Lung microvascular endothelial cell (primary cell): ENCODE data around the gene SYNDIG1. TPM values are rescaled to one million over a fixed set of nuclear protein-coding genes. Genes with fewer than 3 reads are reported as not detected.

Source experiments
- DNase-seq, 2 donors: peaks; one replicate each; pipeline versions ENCODE4 v3.0.0 to v3.0.0-alpha.2; 2010; ENCODE audit warnings: low read depth in 2 of 2
- total RNA-seq: library from RNA; depleted of rRNA; stranded (reverse); fragments of >200 nt; gene quantifications from 2 replicates; pipeline ENCODE4 v1.2.1, GENCODE V29; 2014

SYNDIG1 gene
- total RNA-seq, 1 donor from 2014 or later, result not detected

- DNase-seq, result no peak
These were observed 185.0 kb downstream of the SYNDIG1 start for GRCh38 chr20:24654425-24654824.

GRCh38 chr20:24656391-24656790, 187.0 kb downstream of the SYNDIG1 start:
- no peak for DNase-seq

- DNase-seq, result no peak
These were observed 187.8 kb downstream of the SYNDIG1 start for GRCh38 chr20:24657196-24657595.

GRCh38 chr20:24657878-24658620, 188.6 kb downstream of the SYNDIG1 start:
- DNase-seq, result no peak

- DNase-seq, result no peak
These were observed 189.7 kb downstream of the SYNDIG1 start for GRCh38 chr20:24658920-24659660.

- DNase-seq, result no peak
These were observed 190.4 kb downstream of the SYNDIG1 start for GRCh38 chr20:24659835-24660234.

- DNase-seq, result no peak
These were observed 191.2 kb downstream of the SYNDIG1 start for GRCh38 chr20:24660651-24661050.

- DNase-seq, result no peak
These were observed 191.8 kb downstream of the SYNDIG1 start for GRCh38 chr20:24661255-24661654.

GRCh38 chr20:24662322-24662721, 192.9 kb downstream of the SYNDIG1 start:
- no peak for DNase-seq

- DNase-seq, result no peak
These were observed 193.4 kb downstream of the SYNDIG1 start for GRCh38 chr20:24662752-24663365.

GRCh38 chr20:24663496-24663895, 194.1 kb downstream of the SYNDIG1 start:
- no peak for DNase-seq

- no peak for DNase-seq
These were observed 195.0 kb downstream of the SYNDIG1 start for GRCh38 chr20:24664266-24664986.

- DNase-seq, result no peak
These were observed 195.8 kb downstream of the SYNDIG1 start for GRCh38 chr20:24665196-24665595.

- no peak for DNase-seq
These were observed 196.3 kb downstream of the SYNDIG1 start for GRCh38 chr20:24665741-24666191.

- DNase-seq, result no peak
These were observed 198.4 kb downstream of the SYNDIG1 start for GRCh38 chr20:24667689-24668383.

GRCh38 chr20:24668384-24668702, 198.9 kb downstream of the SYNDIG1 start:
- DNase-seq, result no peak

GRCh38 chr20:24668791-24669190, 199.4 kb downstream of the SYNDIG1 start:
- no peak for DNase-seq

- DNase-seq, result no peak
These were observed 200.3 kb downstream of the SYNDIG1 start for GRCh38 chr20:24669701-24670100.

- DNase-seq, result no peak
These were observed 201.0 kb downstream of the SYNDIG1 start for GRCh38 chr20:24670341-24670872.

- no peak for DNase-seq
These were observed 201.6 kb downstream of the SYNDIG1 start for GRCh38 chr20:24670981-24671380.
